Vagina (tissue), 2 donors: ENCODE data around the gene MTMR3.

Experiments
- POLR2A ChIP-seq, 2 donors: fragments of 450-650 bp; IDR thresholded peaks; one replicate each; pipeline ENCODE4 v1.6.1; 2017; ENCODE audit warnings: antibody characterized with exemption in 2 of 2, mild to moderate bottlenecking in 2 of 2, moderate library complexity in 2 of 2
- POLR2AphosphoS5 ChIP-seq, 2 donors: sonication (generic); formaldehyde crosslinking; IDR thresholded peaks; one replicate each; pipeline ENCODE4 v1.9.0; 2017; ENCODE audit warnings: antibody characterized with exemption in 2 of 2, mild to moderate bottlenecking in 2 of 2, low read depth in 1 of 2; ENCODE audit not compliant: insufficient read depth in 1 of 2
- TF ChIP-seq, protein P1 (sequence below), 3 experiments: fragments of 450-650 bp in 2 of 3; fragments of 200-600 bp in 1 of 3; sonication (generic) in 1 of 3; IDR thresholded peaks; one replicate each; pipeline ENCODE4 v1.5.1; 2017 to 2019; ENCODE audit warnings: antibody characterized with exemption in 3 of 3, mild to moderate bottlenecking in 2 of 3, moderate library complexity in 2 of 3

- TF ChIP-seq, protein P1, sequence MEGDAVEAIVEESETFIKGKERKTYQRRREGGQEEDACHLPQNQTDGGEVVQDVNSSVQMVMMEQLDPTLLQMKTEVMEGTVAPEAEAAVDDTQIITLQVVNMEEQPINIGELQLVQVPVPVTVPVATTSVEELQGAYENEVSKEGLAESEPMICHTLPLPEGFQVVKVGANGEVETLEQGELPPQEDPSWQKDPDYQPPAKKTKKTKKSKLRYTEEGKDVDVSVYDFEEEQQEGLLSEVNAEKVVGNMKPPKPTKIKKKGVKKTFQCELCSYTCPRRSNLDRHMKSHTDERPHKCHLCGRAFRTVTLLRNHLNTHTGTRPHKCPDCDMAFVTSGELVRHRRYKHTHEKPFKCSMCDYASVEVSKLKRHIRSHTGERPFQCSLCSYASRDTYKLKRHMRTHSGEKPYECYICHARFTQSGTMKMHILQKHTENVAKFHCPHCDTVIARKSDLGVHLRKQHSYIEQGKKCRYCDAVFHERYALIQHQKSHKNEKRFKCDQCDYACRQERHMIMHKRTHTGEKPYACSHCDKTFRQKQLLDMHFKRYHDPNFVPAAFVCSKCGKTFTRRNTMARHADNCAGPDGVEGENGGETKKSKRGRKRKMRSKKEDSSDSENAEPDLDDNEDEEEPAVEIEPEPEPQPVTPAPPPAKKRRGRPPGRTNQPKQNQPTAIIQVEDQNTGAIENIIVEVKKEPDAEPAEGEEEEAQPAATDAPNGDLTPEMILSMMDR (IDR thresholded peaks at IDR 0.05): no peak
- TF ChIP-seq POLR2A (IDR thresholded peaks at IDR 0.05) (no peak), POLR2AphosphoS5 (IDR thresholded peaks at IDR 0.05; ENCODE audit: insufficient read depth in 1 of 2, low read depth in 1 of 2) (no peak)
Measured at GRCh38 chr22:29914991-29915533, 32.1 kb downstream of the MTMR3 start.
